WTC11 (cell line): ENCODE measurements around the gene CALM3. TPM values are rescaled to one million over a fixed set of nuclear protein-coding genes. Genes with fewer than 3 reads are reported as not detected.

Experiments
- ATAC-seq: fragments of 200-7000 bp; cut with Tn5 transposase; 2 replicates; pipeline ENCODE4 v1.10.0; 2021; ENCODE audit warnings: mild to moderate bottlenecking, moderate library complexity
- CTCF ChIA-PET: fragments of 300-600 bp; sonication (Branson Sonifier 250); formaldehyde crosslinking; loops from one replicate; lab custom pipeline; 2021; ENCODE audit warnings: antibody characterized with exemption; lab: Charles Lee
- POLR2A ChIA-PET: fragments of 350-600 bp; sonication (Branson Sonifier 250); formaldehyde crosslinking; loops from one replicate; lab custom pipeline; 2021; ENCODE audit warnings: antibody characterized with exemption; lab: Charles Lee
- DNase-seq: peaks from one replicate; pipeline ENCODE4 v3.0.0; 2021; ENCODE audit warnings: low spot score
- H3K27ac Mint-ChIP-seq: 2 replicates; pipeline ENCODE4 v1.8.0; 2021; ENCODE audit warnings: mixed read lengths
- H3K27me3 Mint-ChIP-seq: 2 replicates; pipeline ENCODE4 v1.8.0; 2021; ENCODE audit warnings: low read depth, mild to moderate bottlenecking, moderate library complexity, mixed read lengths
- H3K36me3 Mint-ChIP-seq: 2 replicates; pipeline ENCODE4 v1.8.0; 2021; ENCODE audit warnings: mixed read lengths
- H3K4me1 Mint-ChIP-seq: 2 replicates; pipeline ENCODE4 v1.8.0; 2022; ENCODE audit warnings: mixed read lengths
- H3K4me3 Mint-ChIP-seq: 2 replicates; pipeline ENCODE4 v1.8.0; 2021; ENCODE audit warnings: mild to moderate bottlenecking, moderate library complexity, mixed read lengths
- H3K9me3 Mint-ChIP-seq: 2 replicates; pipeline ENCODE4 v1.8.0; 2021; ENCODE audit warnings: mixed read lengths
- CDX4 ChIP-seq: fragments of 250-450 bp; sonication (Bioruptor Pico); IDR thresholded peaks from 2 replicates; pipeline ENCODE4 v1.9.0; 2021; ENCODE audit warnings: moderate library complexity, mild to moderate bottlenecking, inconsistent platforms, borderline replicate concordance
- CREB1 ChIP-seq: sonication (generic); formaldehyde crosslinking; IDR thresholded peaks from 2 replicates; pipeline ENCODE4 v1.8.0; 2023; ENCODE audit warnings: mild to moderate bottlenecking, missing genetic modification reagents
- E2F4 ChIP-seq: sonication (generic); formaldehyde crosslinking; IDR thresholded peaks from 2 replicates; pipeline ENCODE4 v1.8.1; 2022; ENCODE audit warnings: low read depth, mild to moderate bottlenecking, moderate library complexity, missing genetic modification reagents, borderline replicate concordance
- FOXP4 ChIP-seq: sonication (generic); formaldehyde crosslinking; IDR thresholded peaks from 2 replicates; pipeline ENCODE4 v1.8.0; 2022; ENCODE audit warnings: mild to moderate bottlenecking, missing genetic modification reagents
- KAT7 ChIP-seq: sonication (generic); formaldehyde crosslinking; IDR thresholded peaks from 2 replicates; pipeline ENCODE4 v1.8.1; 2023; ENCODE audit warnings: missing genetic modification reagents, mild to moderate bottlenecking, borderline replicate concordance
- NFATC4 ChIP-seq: fragments of 250-450 bp; sonication (Bioruptor Pico); IDR thresholded peaks from 2 replicates; pipeline ENCODE4 v1.9.0; 2021; ENCODE audit warnings: mild to moderate bottlenecking
- NR2C2 ChIP-seq: sonication (generic); formaldehyde crosslinking; IDR thresholded peaks from 2 replicates; pipeline ENCODE4 v1.8.0; 2022; ENCODE audit warnings: mild to moderate bottlenecking, missing genetic modification reagents
- PREB ChIP-seq: sonication (generic); formaldehyde crosslinking; IDR thresholded peaks from 2 replicates; pipeline ENCODE4 v1.8.1; 2022; ENCODE audit warnings: mild to moderate bottlenecking, missing genetic modification reagents, moderate library complexity, borderline replicate concordance
- PRRX2 ChIP-seq: fragments of 250-450 bp; sonication (Bioruptor Pico); IDR thresholded peaks from 2 replicates; pipeline ENCODE4 v1.8.0; 2021; ENCODE audit warnings: mild to moderate bottlenecking
- RELA ChIP-seq: sonication (generic); formaldehyde crosslinking; IDR thresholded peaks from 2 replicates; pipeline ENCODE4 v1.8.1; 2022; ENCODE audit warnings: missing genetic modification reagents, mild to moderate bottlenecking, borderline replicate concordance
- ZNF281 ChIP-seq: sonication (generic); formaldehyde crosslinking; IDR thresholded peaks from 2 replicates; pipeline ENCODE4 v1.8.0; 2023; ENCODE audit warnings: mild to moderate bottlenecking, missing genetic modification reagents
- ZNF425 ChIP-seq: fragments of 250-450 bp; sonication (Bioruptor Pico); conservative IDR thresholded peaks from 2 replicates; pipeline ENCODE4 v1.9.0; 2021; ENCODE audit warnings: mild to moderate bottlenecking
- ZNF671 ChIP-seq: fragments of 250-450 bp; sonication (Bioruptor Pico); IDR thresholded peaks from 2 replicates; pipeline ENCODE4 v1.8.0; 2021; ENCODE audit warnings: mild to moderate bottlenecking
- total RNA-seq: library from RNA; stranded (reverse); gene quantifications from 3 replicates; pipeline ENCODE4 v1.2.3, GENCODE V29; 2021
- TF ChIP-seq, protein P1 (sequence below): fragments of 250-450 bp; sonication (Bioruptor Pico); IDR thresholded peaks from 2 replicates; pipeline ENCODE4 v2.1.2; 2022; ENCODE audit warnings: mild to moderate bottlenecking, moderate library complexity
- TF ChIP-seq, protein P2 (sequence below): sonication (generic); formaldehyde crosslinking; IDR thresholded peaks from 2 replicates; pipeline ENCODE4 v1.8.1; 2023; ENCODE audit warnings: mild to moderate bottlenecking, moderate library complexity, missing genetic modification reagents
- TF ChIP-seq, protein P3 (sequence below): sonication (generic); formaldehyde crosslinking; IDR thresholded peaks from 2 replicates; pipeline ENCODE4 v1.8.1; 2023; ENCODE audit warnings: mild to moderate bottlenecking, missing genetic modification reagents

Gene CALM3
- total RNA-seq, 1 experiment from 2014 or later: 306 TPM

DNA sequence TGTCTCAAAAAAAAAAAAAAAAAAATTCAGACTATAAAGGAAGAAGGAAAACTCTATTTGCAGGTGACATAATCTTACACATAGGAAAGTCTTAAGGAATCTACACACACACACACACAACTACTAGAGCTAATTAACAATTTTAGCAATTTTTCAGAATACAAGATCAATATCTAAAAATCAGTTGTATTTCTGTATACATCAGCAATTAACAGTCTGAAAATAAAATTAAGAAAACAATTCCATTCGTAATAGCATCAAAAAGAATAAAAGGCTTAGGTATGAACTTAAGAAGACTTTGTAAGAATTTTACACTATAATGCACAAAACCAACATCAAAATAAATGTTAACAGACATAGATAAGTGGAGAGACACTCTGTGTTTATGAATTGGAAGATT is 15.6 kb upstream of the CALM3 start:
- TF ChIP-seq ZNF671 (CRISPR knock-in tag) (no peak), ZNF425 (CRISPR knock-in tag) (no peak), PRRX2 (CRISPR knock-in tag) (no peak), CREB1 (no peak), NR2C2 (no peak), PREB (CRISPR knock-in tag) (no peak), KAT7 (CRISPR knock-in tag) (no peak), E2F4 (CRISPR knock-in tag) (no peak), CDX4 (CRISPR knock-in tag) (no peak), FOXP4 (CRISPR knock-in tag) (no peak), ZNF281 (CRISPR knock-in tag) (no peak), RELA (CRISPR knock-in tag) (no peak), NFATC4 (no peak)
- TF ChIP-seq, protein P1, sequence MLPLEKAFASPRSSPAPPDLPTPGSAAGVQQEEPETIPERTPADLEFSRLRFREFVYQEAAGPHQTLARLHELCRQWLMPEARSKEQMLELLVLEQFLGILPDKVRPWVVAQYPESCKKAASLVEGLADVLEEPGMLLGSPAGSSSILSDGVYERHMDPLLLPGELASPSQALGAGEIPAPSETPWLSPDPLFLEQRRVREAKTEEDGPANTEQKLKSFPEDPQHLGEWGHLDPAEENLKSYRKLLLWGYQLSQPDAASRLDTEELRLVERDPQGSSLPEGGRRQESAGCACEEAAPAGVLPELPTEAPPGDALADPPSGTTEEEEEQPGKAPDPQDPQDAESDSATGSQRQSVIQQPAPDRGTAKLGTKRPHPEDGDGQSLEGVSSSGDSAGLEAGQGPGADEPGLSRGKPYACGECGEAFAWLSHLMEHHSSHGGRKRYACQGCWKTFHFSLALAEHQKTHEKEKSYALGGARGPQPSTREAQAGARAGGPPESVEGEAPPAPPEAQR (CRISPR knock-in tag): no peak
- TF ChIP-seq, protein P2, sequence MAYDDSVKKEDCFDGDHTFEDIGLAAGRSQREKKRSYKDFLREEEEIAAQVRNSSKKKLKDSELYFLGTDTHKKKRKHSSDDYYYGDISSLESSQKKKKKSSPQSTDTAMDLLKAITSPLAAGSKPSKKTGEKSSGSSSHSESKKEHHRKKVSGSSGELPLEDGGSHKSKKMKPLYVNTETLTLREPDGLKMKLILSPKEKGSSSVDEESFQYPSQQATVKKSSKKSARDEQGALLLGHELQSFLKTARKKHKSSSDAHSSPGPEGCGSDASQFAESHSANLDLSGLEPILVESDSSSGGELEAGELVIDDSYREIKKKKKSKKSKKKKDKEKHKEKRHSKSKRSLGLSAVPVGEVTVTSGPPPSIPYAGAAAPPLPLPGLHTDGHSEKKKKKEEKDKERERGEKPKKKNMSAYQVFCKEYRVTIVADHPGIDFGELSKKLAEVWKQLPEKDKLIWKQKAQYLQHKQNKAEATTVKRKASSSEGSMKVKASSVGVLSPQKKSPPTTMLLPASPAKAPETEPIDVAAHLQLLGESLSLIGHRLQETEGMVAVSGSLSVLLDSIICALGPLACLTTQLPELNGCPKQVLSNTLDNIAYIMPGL (CRISPR knock-in tag): no peak
- TF ChIP-seq, protein P3, sequence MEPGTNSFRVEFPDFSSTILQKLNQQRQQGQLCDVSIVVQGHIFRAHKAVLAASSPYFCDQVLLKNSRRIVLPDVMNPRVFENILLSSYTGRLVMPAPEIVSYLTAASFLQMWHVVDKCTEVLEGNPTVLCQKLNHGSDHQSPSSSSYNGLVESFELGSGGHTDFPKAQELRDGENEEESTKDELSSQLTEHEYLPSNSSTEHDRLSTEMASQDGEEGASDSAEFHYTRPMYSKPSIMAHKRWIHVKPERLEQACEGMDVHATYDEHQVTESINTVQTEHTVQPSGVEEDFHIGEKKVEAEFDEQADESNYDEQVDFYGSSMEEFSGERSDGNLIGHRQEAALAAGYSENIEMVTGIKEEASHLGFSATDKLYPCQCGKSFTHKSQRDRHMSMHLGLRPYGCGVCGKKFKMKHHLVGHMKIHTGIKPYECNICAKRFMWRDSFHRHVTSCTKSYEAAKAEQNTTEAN: no peak
- ChIA-PET CTCF (no interaction called here), POLR2A (no interaction called here)
- Mint-ChIP-seq H3K4me1 (no peaks in the 10 kb centered on the region), H3K27ac (no peak overlapping the region), H3K27me3 (no peaks in the 10 kb centered on the region; the same call in 1 of the 2 replicates), H3K4me3 (no peak overlapping the region), H3K36me3 (no peaks in the 10 kb centered on the region), H3K9me3 (peaks cover 8% of the 10 kb centered on the region)
- DNase-seq: no peak
- no peak for ATAC-seq
